Measurements from ENCODE around the gene MSLN. TPM values are rescaled to one million over a fixed set of nuclear protein-coding genes. Genes with fewer than 3 reads are reported as not detected.

MSLN gene
- total and polyA plus RNA-seq, 2 of the 13 experiments (the other 11 are each of a cell fraction or from before 2014, with no cell fraction given), result 2.0 to 2.3 TPM

- TF ChIP-seq, protein P1, sequence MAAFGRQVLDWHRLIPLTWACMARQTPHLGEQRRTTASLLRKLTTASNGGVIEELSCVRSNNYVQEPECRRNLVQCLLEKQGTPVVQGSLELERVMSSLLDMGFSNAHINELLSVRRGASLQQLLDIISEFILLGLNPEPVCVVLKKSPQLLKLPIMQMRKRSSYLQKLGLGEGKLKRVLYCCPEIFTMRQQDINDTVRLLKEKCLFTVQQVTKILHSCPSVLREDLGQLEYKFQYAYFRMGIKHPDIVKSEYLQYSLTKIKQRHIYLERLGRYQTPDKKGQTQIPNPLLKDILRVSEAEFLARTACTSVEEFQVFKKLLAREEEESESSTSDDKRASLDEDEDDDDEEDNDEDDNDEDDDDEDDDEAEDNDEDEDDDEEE (CRISPR knock-in tag; IDR thresholded peaks at IDR 0.05), result peak; percentile 49; the same call in 1 of the 2 replicates
- TF ChIP-seq, protein P2, sequence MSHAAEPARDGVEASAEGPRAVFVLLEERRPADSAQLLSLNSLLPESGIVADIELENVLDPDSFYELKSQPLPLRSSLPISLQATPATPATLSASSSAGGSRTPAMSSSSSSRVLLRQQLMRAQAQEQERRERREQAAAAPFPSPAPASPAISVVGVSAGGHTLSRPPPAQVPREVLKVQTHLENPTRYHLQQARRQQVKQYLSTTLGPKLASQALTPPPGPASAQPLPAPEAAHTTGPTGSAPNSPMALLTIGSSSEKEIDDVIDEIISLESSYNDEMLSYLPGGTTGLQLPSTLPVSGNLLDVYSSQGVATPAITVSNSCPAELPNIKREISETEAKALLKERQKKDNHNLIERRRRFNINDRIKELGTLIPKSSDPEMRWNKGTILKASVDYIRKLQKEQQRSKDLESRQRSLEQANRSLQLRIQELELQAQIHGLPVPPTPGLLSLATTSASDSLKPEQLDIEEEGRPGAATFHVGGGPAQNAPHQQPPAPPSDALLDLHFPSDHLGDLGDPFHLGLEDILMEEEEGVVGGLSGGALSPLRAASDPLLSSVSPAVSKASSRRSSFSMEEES (CRISPR knock-in tag; IDR thresholded peaks at IDR 0.05), result no peak
- TF ChIP-seq, protein P3, sequence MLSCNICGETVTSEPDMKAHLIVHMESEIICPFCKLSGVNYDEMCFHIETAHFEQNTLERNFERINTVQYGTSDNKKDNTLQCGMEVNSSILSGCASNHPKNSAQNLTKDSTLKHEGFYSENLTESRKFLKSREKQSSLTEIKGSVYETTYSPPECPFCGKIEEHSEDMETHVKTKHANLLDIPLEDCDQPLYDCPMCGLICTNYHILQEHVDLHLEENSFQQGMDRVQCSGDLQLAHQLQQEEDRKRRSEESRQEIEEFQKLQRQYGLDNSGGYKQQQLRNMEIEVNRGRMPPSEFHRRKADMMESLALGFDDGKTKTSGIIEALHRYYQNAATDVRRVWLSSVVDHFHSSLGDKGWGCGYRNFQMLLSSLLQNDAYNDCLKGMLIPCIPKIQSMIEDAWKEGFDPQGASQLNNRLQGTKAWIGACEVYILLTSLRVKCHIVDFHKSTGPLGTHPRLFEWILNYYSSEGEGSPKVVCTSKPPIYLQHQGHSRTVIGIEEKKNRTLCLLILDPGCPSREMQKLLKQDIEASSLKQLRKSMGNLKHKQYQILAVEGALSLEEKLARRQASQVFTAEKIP (CRISPR knock-in tag; IDR thresholded peaks at IDR 0.05; ENCODE audit: borderline replicate concordance), result no peak
- peak; percentile 32; the same call in 1 of the 2 replicates for TF ChIP-seq ZNF430 (CRISPR knock-in tag; IDR thresholded peaks at IDR 0.05)
- no peak for TF ChIP-seq SMAD3 (CRISPR knock-in tag; IDR thresholded peaks at IDR 0.05)
- no peak for TF ChIP-seq NFYC (CRISPR knock-in tag; IDR thresholded peaks at IDR 0.05)
- TF ChIP-seq, protein P4, sequence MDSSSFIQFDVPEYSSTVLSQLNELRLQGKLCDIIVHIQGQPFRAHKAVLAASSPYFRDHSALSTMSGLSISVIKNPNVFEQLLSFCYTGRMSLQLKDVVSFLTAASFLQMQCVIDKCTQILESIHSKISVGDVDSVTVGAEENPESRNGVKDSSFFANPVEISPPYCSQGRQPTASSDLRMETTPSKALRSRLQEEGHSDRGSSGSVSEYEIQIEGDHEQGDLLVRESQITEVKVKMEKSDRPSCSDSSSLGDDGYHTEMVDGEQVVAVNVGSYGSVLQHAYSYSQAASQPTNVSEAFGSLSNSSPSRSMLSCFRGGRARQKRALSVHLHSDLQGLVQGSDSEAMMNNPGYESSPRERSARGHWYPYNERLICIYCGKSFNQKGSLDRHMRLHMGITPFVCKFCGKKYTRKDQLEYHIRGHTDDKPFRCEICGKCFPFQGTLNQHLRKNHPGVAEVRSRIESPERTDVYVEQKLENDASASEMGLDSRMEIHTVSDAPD (CRISPR knock-in tag; IDR thresholded peaks at IDR 0.05), result 0 out of 2 replicates have a peak, but pooled peaks have one; percentile 4
- 0 out of 2 replicates have a peak, but pooled peaks have one; percentile 5 for TF ChIP-seq ZNF446 (CRISPR knock-in tag; IDR thresholded peaks at IDR 0.05)
- no peak for TF ChIP-seq ZNF160 (CRISPR knock-in tag; IDR thresholded peaks at IDR 0.05)
- 0 out of 2 replicates have a peak, but pooled peaks have one; percentile 6 for TF ChIP-seq ZNF576 (CRISPR knock-in tag; IDR thresholded peaks at IDR 0.05)
- TF ChIP-seq XBP1 (CRISPR knock-in tag; IDR thresholded peaks at IDR 0.05), result no peak
- peak; percentile 4; the same call in 1 of the 2 replicates for TF ChIP-seq MTA1 (CRISPR knock-in tag; IDR thresholded peaks at IDR 0.05; ENCODE audit: borderline replicate concordance)
- no peak for TF ChIP-seq ZNF639 (CRISPR knock-in tag; conservative IDR thresholded peaks at IDR 0.05)
- peak; percentile 3 for TF ChIP-seq MED8 (CRISPR knock-in tag; IDR thresholded peaks at IDR 0.05; ENCODE audit: insufficient replicate concordance)
Measured at GRCh38 chr16:721765-722540, 38.6 kb upstream of the MSLN start (continued).

All from HepG2 (cell line).